HCT116 (cell line): ENCODE data around the gene RNF183. TPM values are rescaled to one million over a fixed set of nuclear protein-coding genes. Genes with fewer than 3 reads are reported as not detected.

Experiments
- ATAC-seq: fragments of 200-7000 bp; cut with Tn5 transposase; 2 replicates; pipeline ENCODE4 v1.9.1; 2020; ENCODE audit warnings: mild to moderate bottlenecking, moderate library complexity
- BruUV-seq: library from RNA; stranded (reverse); fragments of 400-500 nt; replicated peaks from 2 replicates; lab custom pipeline; 2021; lab: Mats Ljungman, UMichigan
- CTCF ChIA-PET: fragments of 300-600 bp; sonication (Branson Sonifier 250); formaldehyde crosslinking; loops from one replicate; lab custom pipeline; 2021; ENCODE audit warnings: antibody characterized with exemption; lab: Charles Lee
- POLR2A ChIA-PET: fragments of 300-600, 350-600 bp; sonication (Branson Sonifier 250); formaldehyde crosslinking; loops from one replicate; lab custom pipeline; 2021; ENCODE audit warnings: antibody characterized with exemption; lab: Charles Lee
- RAD21 ChIA-PET, 2 experiments: fragments of 300-600 bp; sonication (Branson Sonifier 250); formaldehyde crosslinking; loops; one replicate each; lab custom pipeline; 2023; ENCODE audit warnings: low total read pairs in 2 of 2; ENCODE audit not compliant: uncharacterized antibody in 2 of 2, unreplicated experiment in 2 of 2, low non-redundant PET in 1 of 2; lab: Charles Lee
- DNase-seq: peaks from one replicate; pipeline ENCODE4 v3.0.0-alpha.2; 2010; ENCODE audit warnings: low read depth, low spot score
- H2AFZ ChIP-seq: fragments of 200-600 bp; shearing (Covaris generic), sonication (generic); 2 replicates; pipeline ENCODE4 v1.6.1; 2017; ENCODE audit warnings: low read depth, mixed run types, mixed read lengths, antibody characterized with exemption, low read length; ENCODE audit not compliant: poor library complexity, severe bottlenecking
- H3K27ac ChIP-seq: 2 replicates; pipeline ENCODE4 v1.5.1; 2012; ENCODE audit warnings: low read depth, low read length
- H3K27me3 ChIP-seq: fragments of 200-600 bp; sonication (generic); 2 replicates; pipeline ENCODE4 v1.6.1; 2016; ENCODE audit warnings: mixed run types, low read length, mixed read lengths; ENCODE audit not compliant: insufficient read depth
- H3K36me3 ChIP-seq, 2 experiments: fragments of 200-500 bp in 1 of 2; fragments of 200-600 bp in 1 of 2; sonication (Bioruptor generic) in 1 of 2; sonication (generic) in 1 of 2; 2 replicates each; pipeline versions ENCODE4 v1.5.1 to v1.6.1; 2014 to 2016; ENCODE audit warnings: low read length in 2 of 2, inconsistent platforms in 1 of 2, mixed read lengths in 1 of 2, mixed run types in 1 of 2; ENCODE audit not compliant: insufficient read depth in 2 of 2, control insufficient read depth in 1 of 2
- H3K4me1 ChIP-seq, 2 experiments: fragments of 200-600 bp in 1 of 2; sonication (generic) in 1 of 2; 2 replicates each; pipeline versions ENCODE4 v1.5.1 to v1.6.1; 2012 to 2017; ENCODE audit warnings: low read length in 2 of 2, inconsistent platforms in 1 of 2, mild to moderate bottlenecking in 1 of 2, mixed read lengths in 1 of 2, mixed run types in 1 of 2, moderate library complexity in 1 of 2; ENCODE audit not compliant: insufficient read depth in 2 of 2, control insufficient read depth in 1 of 2
- H3K4me2 ChIP-seq: fragments of 200-600 bp; sonication (generic); 2 replicates; pipeline ENCODE4 v1.6.1; 2017; ENCODE audit warnings: mixed run types, low read length, mixed read lengths
- H3K4me3 ChIP-seq, 2 experiments: fragments of 200-600 bp in 1 of 2; sonication (generic) in 1 of 2; replicated peaks in 1 of 2; 2 replicates each; pipeline ENCODE4 v1.5.1; 2011 to 2016; ENCODE audit warnings: low read length in 2 of 2, control low read depth in 1 of 2, low read depth in 1 of 2, mild to moderate bottlenecking in 1 of 2, mixed read lengths in 1 of 2, mixed run types in 1 of 2
- H3K79me2 ChIP-seq: fragments of 200-600 bp; sonication (generic); 2 replicates; pipeline ENCODE4 v1.6.1; 2017; ENCODE audit warnings: mild to moderate bottlenecking, mixed run types, low read length, moderate library complexity, mixed read lengths; ENCODE audit not compliant: insufficient read depth
- H3K9ac ChIP-seq: fragments of 200-600 bp; sonication (generic); 2 replicates; pipeline ENCODE4 v1.6.1; 2016; ENCODE audit warnings: low read length, mixed read lengths
- H3K9me2 ChIP-seq: fragments of 200-600 bp; sonication (generic), shearing (Covaris generic); 2 replicates; pipeline ENCODE4 v1.6.1; 2017; ENCODE audit warnings: mixed run types, mild to moderate bottlenecking, moderate library complexity; ENCODE audit not compliant: insufficient read depth
- H3K9me3 ChIP-seq, 2 experiments: fragments of 200-500 bp in 1 of 2; fragments of 200-600 bp in 1 of 2; sonication (Bioruptor generic) in 1 of 2; sonication (generic) in 1 of 2; 2 replicates each; pipeline ENCODE4 v1.6.1; 2014 to 2017; ENCODE audit warnings: low read length in 2 of 2, mixed read lengths in 2 of 2, inconsistent platforms in 1 of 2, low read depth in 1 of 2, mild to moderate bottlenecking in 1 of 2, mixed run types in 1 of 2, moderate library complexity in 1 of 2; ENCODE audit not compliant: control insufficient read depth in 1 of 2, insufficient read depth in 1 of 2
- H4K20me1 ChIP-seq: fragments of 200-600 bp; sonication (generic), shearing (Covaris generic); 2 replicates; pipeline ENCODE4 v1.6.1; 2017; ENCODE audit warnings: mixed run types, mild to moderate bottlenecking, moderate library complexity; ENCODE audit not compliant: insufficient read depth
- ATF3 ChIP-seq: IDR thresholded peaks from 2 replicates; pipeline ENCODE4 v1.6.1; 2012
- CEBPB ChIP-seq: IDR thresholded peaks from 2 replicates; pipeline ENCODE4 v1.6.1; 2012; ENCODE audit warnings: low read depth
- EZH2 ChIP-seq: fragments of 200-600 bp; sonication (generic); IDR thresholded peaks from 2 replicates; pipeline ENCODE4 v1.6.1; 2017; ENCODE audit warnings: antibody characterized with exemption, mixed run types
- FOSL1 ChIP-seq: IDR thresholded peaks from 2 replicates; pipeline ENCODE4 v1.6.1; 2012; ENCODE audit warnings: low read depth
- POLR2A ChIP-seq: IDR thresholded peaks from 2 replicates; pipeline ENCODE4 v1.7.0; 2011; ENCODE audit warnings: borderline replicate concordance; ENCODE audit not compliant: insufficient read depth, insufficient read length; ENCODE audit errors: extremely low read depth
- REST ChIP-seq: IDR thresholded peaks from 2 replicates; pipeline ENCODE4 v1.6.1; 2012; ENCODE audit warnings: low read depth
- SIN3A ChIP-seq: IDR thresholded peaks from 2 replicates; pipeline ENCODE4 v1.6.1; 2012; ENCODE audit warnings: low read depth
- TCF7L2 ChIP-seq: IDR thresholded peaks from 2 replicates; pipeline ENCODE4 v1.7.0; 2011; ENCODE audit warnings: borderline replicate concordance, inconsistent platforms; ENCODE audit not compliant: insufficient read depth, insufficient read length; ENCODE audit errors: extremely low read depth
- ZBTB33 ChIP-seq: IDR thresholded peaks from 2 replicates; pipeline ENCODE4 v1.6.1; 2011; ENCODE audit warnings: mild to moderate bottlenecking, low read length, moderate library complexity; ENCODE audit not compliant: insufficient replicate concordance; ENCODE audit errors: extremely low read depth
- intact Hi-C: fragments of 100-400 bp; cut with micrococcal nuclease; formaldehyde crosslinking; loops from 2 replicates; pipeline ENCODE4 v1.10.0; 2022
- total RNA-seq: library from RNA; stranded (reverse); gene quantifications from one replicate; pipeline ENCODE4 v1.2.1, GENCODE V29; 2021; ENCODE audit not compliant: unreplicated experiment

RNF183 gene
- total RNA-seq, 1 experiment from 2014 or later, result 0.12 TPM

- intact Hi-C loops, result no loop called here
- ChIA-PET CTCF (no interaction called here), POLR2A (no interaction called here), RAD21 (no interaction called here)
- Histone ChIP-seq H2AFZ (no peak overlapping the region), H3K9me2 (no peaks in the 10 kb centered on the region), H3K27me3 (no peaks in the 10 kb centered on the region), H3K4me1 (peaks cover 2 to 3% of the 10 kb centered on the region in 2 experiments; a peak in 3 of 4 replicates), H3K79me2 (peaks cover 85% of the 10 kb centered on the region), H3K27ac (no peak overlapping the region), H4K20me1 (peaks cover 6% of the 10 kb centered on the region; the same call in 1 of the 2 replicates), H3K9me3 (no peaks in the 10 kb centered on the region), H3K36me3 (peaks cover 75 to 77% of the 10 kb centered on the region in 2 experiments), H3K9ac (no peak overlapping the region), H3K4me3 (no peak overlapping the region), H3K4me2 (no peak overlapping the region)
- DNase-seq (no peak), ATAC-seq (no peak)
- no peak for TF ChIP-seq TCF7L2
- TF ChIP-seq POLR2A, result no peak
- no peak for TF ChIP-seq SIN3A
- no peak for TF ChIP-seq ZBTB33
- TF ChIP-seq CEBPB, result no peak
- TF ChIP-seq ATF3, result no peak
- TF ChIP-seq EZH2, result no peak
- TF ChIP-seq FOSL1, result no peak
- TF ChIP-seq REST, result no peak
- no TSS peak for BruUV-seq
These were observed 21.8 kb downstream of the RNF183 start for GRCh38 chr9:113281356-113281755.
